Measurements from ENCODE around the gene CKS2.

The CKS2 gene

DNA sequence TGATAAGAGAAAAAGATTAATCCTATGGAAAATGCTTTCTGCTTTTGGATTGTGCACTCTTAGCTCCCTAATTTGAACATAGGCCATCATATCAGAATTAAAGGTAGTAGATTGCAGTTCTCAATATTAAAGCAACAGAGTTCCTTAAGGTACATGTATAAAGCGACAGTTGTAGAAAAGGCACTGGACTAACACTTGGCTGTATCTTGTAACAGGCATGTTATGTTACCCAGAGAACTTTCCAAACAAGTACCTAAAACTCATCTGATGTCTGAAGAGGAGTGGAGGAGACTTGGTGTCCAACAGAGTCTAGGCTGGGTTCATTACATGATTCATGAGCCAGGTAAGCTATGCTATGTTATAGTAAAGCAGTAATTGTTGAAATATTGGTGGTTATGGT lies 4.0 kb downstream of the CKS2 start:
- DNase-seq (ENCODE audit: extremely low read depth, insufficient read length) = no peak
- no peaks in the 10 kb centered on the region; the same call in 1 of the 2 replicates for H3K36me3 ChIP-seq (ENCODE audit: control insufficient read depth, insufficient read depth, low read length)
- H3K4me3 ChIP-seq (replicated peaks; ENCODE audit: low read depth, low read length) = peak overlapping the region; percentile 98
- H3K27me3 ChIP-seq (replicated peaks; ENCODE audit: control insufficient read depth, insufficient read depth, low read length) = no peaks in the 10 kb centered on the region
- TF ChIP-seq, protein P1, sequence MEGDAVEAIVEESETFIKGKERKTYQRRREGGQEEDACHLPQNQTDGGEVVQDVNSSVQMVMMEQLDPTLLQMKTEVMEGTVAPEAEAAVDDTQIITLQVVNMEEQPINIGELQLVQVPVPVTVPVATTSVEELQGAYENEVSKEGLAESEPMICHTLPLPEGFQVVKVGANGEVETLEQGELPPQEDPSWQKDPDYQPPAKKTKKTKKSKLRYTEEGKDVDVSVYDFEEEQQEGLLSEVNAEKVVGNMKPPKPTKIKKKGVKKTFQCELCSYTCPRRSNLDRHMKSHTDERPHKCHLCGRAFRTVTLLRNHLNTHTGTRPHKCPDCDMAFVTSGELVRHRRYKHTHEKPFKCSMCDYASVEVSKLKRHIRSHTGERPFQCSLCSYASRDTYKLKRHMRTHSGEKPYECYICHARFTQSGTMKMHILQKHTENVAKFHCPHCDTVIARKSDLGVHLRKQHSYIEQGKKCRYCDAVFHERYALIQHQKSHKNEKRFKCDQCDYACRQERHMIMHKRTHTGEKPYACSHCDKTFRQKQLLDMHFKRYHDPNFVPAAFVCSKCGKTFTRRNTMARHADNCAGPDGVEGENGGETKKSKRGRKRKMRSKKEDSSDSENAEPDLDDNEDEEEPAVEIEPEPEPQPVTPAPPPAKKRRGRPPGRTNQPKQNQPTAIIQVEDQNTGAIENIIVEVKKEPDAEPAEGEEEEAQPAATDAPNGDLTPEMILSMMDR (IDR thresholded peaks at IDR 0.05; ENCODE audit: insufficient read depth, low read length, poor library complexity, severe bottlenecking) = no peak

DNA sequence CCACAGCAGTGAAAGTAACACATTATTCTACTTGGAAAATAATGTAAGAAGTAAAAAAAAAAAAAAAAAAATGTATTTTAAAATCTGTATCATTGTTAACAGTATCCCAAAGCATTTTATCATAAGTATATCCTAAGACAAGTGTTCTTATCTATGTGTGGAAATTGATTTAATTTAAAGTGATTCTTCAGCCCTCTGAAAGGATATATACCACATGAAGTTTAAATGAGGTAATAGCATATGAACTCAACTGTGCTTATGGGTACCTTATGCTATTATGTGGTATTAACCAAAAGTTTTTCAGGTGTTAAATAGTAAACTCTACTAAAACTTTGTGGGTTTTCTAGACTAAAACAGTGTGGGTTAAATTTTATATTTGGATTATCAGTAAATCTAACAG lies 4.5 kb downstream of the CKS2 start:
- DNase-seq (ENCODE audit: extremely low read depth, insufficient read length) = no peak
- Histone ChIP-seq H3K27me3 (replicated peaks; ENCODE audit: control insufficient read depth, insufficient read depth, low read length) (no peaks in the 10 kb centered on the region), H3K36me3 (ENCODE audit: control insufficient read depth, insufficient read depth, low read length) (no peaks in the 10 kb centered on the region; the same call in 1 of the 2 replicates), H3K4me3 (replicated peaks; ENCODE audit: low read depth, low read length) (no peak overlapping the region)
- TF ChIP-seq, protein P1 (IDR thresholded peaks at IDR 0.05; ENCODE audit: insufficient read depth, low read length, poor library complexity, severe bottlenecking) = no peak

DNA sequence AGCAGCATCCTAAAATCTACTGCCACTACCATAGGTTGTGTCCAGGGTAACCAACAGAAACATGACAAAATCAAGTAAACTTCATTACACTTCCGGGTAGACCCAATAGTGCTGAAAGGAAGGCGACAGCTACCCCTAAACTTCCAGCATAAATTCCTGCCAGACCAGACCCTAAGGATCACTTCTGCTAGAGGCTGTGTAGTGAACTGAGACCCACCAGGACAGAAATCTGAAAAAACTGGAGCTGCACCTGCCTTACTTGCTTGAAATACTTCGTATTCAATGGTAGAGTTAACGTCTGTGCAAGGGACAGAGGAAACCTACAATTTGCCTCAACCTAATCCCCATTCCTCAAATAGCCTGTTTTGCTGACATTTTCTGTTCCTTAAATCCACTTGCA lies 6.3 kb downstream of the CKS2 start:
- H3K36me3 ChIP-seq (ENCODE audit: control insufficient read depth, insufficient read depth, low read length) = no peaks in the 10 kb centered on the region; the same call in 1 of the 2 replicates

DNA sequence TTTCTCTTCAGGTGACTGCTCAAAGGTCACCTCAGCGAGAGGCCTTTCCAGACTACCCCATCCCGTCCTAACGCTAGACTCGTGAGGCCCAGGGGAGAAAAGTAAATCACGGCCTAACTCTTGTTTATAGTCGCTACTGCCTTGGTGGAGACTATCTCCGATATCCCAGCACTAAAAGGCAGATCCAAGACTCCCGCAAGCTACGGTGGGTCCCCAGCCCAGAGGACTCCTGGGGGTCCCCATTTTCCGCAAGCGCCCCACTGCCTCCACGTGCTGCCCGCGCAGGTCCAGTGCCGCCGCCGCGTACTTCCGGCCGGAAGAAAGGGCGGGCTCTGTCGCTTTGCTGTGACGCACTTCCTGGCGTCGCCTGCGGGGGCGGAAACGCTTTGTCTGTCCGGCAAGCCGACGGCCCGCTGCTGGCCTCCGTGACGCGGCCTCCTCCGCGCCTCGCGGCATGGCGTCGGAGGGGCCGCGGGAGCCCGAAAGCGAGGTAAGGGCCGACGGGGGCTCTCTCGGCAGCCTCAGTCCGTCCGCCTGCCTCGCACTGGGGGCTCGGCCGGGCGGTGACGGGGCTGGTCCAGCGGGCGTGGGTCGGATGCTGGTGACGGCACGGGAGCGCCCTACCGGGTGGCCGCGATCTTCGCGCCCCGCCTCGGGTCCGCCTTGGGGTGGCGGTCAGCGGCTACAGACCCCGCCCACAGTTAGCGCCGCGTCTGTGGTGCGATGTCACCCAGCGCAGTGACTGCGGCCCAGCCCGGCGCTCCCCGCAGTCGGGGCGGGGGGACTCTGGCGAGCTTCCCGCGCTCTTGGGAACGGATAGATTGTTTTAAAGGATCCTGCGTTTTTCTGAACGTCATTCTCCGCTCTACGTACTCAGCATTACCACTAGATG lies 7.4 kb downstream of the CKS2 start, which contains the start of gene SECISBP2:
Gene SECISBP2, plus strand, starts transcription at position 378 of the 892 bp plus-strand sequence. Its CDS starts 77 bp downstream, at position 455.
- Histone ChIP-seq H3K4me3 (replicated peaks; ENCODE audit: low read depth, low read length) (peak within 1 kb of the TSS; percentile 81), H3K27me3 (replicated peaks; ENCODE audit: control insufficient read depth, insufficient read depth, low read length) (no peaks in the 10 kb centered on the region), H3K36me3 (ENCODE audit: control insufficient read depth, insufficient read depth, low read length) (no peaks in the 10 kb centered on the region; the same call in 1 of the 2 replicates)
- TF ChIP-seq, protein P1 (IDR thresholded peaks at IDR 0.05; ENCODE audit: insufficient read depth, low read length, poor library complexity, severe bottlenecking) = peak; percentile 77
- peak; percentile 97 for DNase-seq (ENCODE audit: extremely low read depth, insufficient read length)

More for the DNA sequence above, 6.3 kb downstream of the CKS2 start:
- DNase-seq (ENCODE audit: extremely low read depth, insufficient read length) = no peak
- Histone ChIP-seq H3K4me3 (replicated peaks; ENCODE audit: low read depth, low read length) (peak overlapping the region; percentile 81; the same call in 1 of the 2 replicates), H3K27me3 (replicated peaks; ENCODE audit: control insufficient read depth, insufficient read depth, low read length) (no peaks in the 10 kb centered on the region)
- TF ChIP-seq, protein P1 (IDR thresholded peaks at IDR 0.05; ENCODE audit: insufficient read depth, low read length, poor library complexity, severe bottlenecking) = no peak

DNA sequence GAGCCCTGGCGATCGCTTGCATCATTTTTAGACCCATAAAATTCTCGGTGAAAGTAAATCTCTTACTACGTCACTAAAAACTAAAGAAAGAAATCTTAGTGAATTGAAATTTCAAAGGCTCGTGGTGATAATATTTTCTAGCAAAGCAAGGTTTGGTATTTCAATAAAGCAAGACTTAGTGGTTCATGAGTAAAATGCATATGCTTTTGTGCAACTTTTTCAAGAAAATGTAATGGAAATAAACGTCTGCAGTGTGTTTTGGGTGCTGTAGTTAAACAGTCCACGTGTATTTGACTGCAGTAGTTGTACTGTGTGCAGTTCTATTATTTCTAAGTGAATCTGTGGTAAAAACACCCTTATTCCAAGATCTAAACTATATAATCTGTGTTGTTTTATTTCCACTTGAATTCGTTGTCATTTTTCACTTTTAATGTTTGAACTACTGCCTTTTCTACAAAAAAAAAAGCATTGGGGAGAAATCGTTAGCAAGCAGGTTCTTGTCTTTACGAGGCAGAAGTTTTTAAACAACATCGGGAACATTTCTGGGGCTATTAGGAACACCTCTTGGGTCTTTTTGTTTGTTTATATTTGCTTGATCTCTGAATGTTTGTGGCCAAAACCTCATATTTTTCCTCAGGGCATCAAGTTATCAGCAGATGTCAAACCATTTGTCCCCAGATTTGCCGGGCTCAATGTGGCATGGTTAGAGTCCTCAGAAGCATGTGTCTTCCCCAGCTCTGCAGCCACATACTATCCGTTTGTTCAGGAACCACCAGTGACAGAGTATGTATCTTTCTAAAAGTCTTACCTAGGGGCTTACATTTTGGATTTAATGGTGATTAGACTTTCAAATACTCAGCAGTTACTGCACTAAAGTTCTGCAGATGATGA lies 8.3 kb downstream of the CKS2 start:
- no peaks in the 10 kb centered on the region; the same call in 1 of the 2 replicates for H3K36me3 ChIP-seq (ENCODE audit: control insufficient read depth, insufficient read depth, low read length)
- no peak for DNase-seq (ENCODE audit: extremely low read depth, insufficient read length)
- H3K27me3 ChIP-seq (replicated peaks; ENCODE audit: control insufficient read depth, insufficient read depth, low read length) = no peaks in the 10 kb centered on the region

More for the DNA sequence above, 8.3 kb downstream of the CKS2 start:
- peak overlapping the region; percentile 81 for H3K4me3 ChIP-seq (replicated peaks; ENCODE audit: low read depth, low read length)
- TF ChIP-seq, protein P1 (IDR thresholded peaks at IDR 0.05; ENCODE audit: insufficient read depth, low read length, poor library complexity, severe bottlenecking) = no peak

Data from GM06990 (cell line).